ENCODE measurements around the gene MXD4.

Gene MXD4

DNA sequence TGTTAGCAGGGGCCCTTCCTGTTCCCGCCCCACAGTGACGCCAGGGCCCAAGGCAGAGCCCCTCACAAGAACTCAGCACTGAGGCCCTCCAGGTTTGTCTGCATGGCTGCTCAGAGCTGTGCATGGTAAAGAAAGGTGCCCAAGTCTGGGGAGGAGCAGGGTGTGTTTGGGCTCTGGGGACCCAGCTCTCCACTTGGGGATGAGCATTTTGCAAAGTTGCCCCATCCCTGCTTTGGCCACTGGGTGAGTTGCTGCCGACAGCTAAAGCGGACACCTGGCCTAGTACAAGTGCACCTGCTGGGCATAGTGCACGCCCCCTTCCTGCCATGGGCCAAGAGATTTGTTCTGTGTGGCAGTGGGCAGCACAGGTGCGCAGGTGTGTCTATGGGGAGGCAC, 2.0 kb upstream of the MXD4 start:
- Histone ChIP-seq H3K79me2 (ENCODE audit: insufficient read depth, low read depth) (no peaks in the 10 kb centered on the region), H4K20me1 (ENCODE audit: insufficient read depth) (no peaks in the 10 kb centered on the region), H3K9ac (no peak overlapping the region), H3K27ac (no peak overlapping the region), H3K27me3 (ENCODE audit: insufficient read depth, low read depth) (no peaks in the 10 kb centered on the region), H2AFZ (ENCODE audit: low read depth) (no peak overlapping the region), H3K36me3 (ENCODE audit: insufficient read depth) (no peaks in the 10 kb centered on the region), H3K4me1 (ENCODE audit: low read depth, poor library complexity, severe bottlenecking) (no peaks in the 10 kb centered on the region), H3K4me3 (IDR thresholded peaks at IDR 0.05; ENCODE audit: insufficient read depth, low read depth, low read length) (no peak overlapping the region), H3K4me2 (no peak overlapping the region)
- TF ChIP-seq, protein P1, sequence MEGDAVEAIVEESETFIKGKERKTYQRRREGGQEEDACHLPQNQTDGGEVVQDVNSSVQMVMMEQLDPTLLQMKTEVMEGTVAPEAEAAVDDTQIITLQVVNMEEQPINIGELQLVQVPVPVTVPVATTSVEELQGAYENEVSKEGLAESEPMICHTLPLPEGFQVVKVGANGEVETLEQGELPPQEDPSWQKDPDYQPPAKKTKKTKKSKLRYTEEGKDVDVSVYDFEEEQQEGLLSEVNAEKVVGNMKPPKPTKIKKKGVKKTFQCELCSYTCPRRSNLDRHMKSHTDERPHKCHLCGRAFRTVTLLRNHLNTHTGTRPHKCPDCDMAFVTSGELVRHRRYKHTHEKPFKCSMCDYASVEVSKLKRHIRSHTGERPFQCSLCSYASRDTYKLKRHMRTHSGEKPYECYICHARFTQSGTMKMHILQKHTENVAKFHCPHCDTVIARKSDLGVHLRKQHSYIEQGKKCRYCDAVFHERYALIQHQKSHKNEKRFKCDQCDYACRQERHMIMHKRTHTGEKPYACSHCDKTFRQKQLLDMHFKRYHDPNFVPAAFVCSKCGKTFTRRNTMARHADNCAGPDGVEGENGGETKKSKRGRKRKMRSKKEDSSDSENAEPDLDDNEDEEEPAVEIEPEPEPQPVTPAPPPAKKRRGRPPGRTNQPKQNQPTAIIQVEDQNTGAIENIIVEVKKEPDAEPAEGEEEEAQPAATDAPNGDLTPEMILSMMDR (conservative IDR thresholded peaks at IDR 0.05; ENCODE audit: low read depth, low read length) = no peak

GRCh38 chr4:2262944-2263250, 988 bp upstream of the MXD4 start:
- Histone ChIP-seq H3K4me3 (IDR thresholded peaks at IDR 0.05; ENCODE audit: insufficient read depth, low read depth, low read length) (peak overlapping the region; percentile 30), H3K36me3 (ENCODE audit: insufficient read depth) (no peaks in the 10 kb centered on the region), H3K79me2 (ENCODE audit: insufficient read depth, low read depth) (no peaks in the 10 kb centered on the region), H3K4me1 (ENCODE audit: low read depth, poor library complexity, severe bottlenecking) (no peaks in the 10 kb centered on the region), H4K20me1 (ENCODE audit: insufficient read depth) (no peaks in the 10 kb centered on the region), H3K27ac (peak overlapping the region; percentile 38; the same call in 1 of the 2 replicates), H3K4me2 (peak overlapping the region; percentile 54; the same call in 1 of the 2 replicates), H3K27me3 (ENCODE audit: insufficient read depth, low read depth) (no peaks in the 10 kb centered on the region), H2AFZ (ENCODE audit: low read depth) (peak overlapping the region; percentile 64), H3K9ac (peak overlapping the region; percentile 56; the same call in 1 of the 2 replicates)
- TF ChIP-seq, protein P1 (conservative IDR thresholded peaks at IDR 0.05; ENCODE audit: low read depth, low read length) = no peak

DNA sequence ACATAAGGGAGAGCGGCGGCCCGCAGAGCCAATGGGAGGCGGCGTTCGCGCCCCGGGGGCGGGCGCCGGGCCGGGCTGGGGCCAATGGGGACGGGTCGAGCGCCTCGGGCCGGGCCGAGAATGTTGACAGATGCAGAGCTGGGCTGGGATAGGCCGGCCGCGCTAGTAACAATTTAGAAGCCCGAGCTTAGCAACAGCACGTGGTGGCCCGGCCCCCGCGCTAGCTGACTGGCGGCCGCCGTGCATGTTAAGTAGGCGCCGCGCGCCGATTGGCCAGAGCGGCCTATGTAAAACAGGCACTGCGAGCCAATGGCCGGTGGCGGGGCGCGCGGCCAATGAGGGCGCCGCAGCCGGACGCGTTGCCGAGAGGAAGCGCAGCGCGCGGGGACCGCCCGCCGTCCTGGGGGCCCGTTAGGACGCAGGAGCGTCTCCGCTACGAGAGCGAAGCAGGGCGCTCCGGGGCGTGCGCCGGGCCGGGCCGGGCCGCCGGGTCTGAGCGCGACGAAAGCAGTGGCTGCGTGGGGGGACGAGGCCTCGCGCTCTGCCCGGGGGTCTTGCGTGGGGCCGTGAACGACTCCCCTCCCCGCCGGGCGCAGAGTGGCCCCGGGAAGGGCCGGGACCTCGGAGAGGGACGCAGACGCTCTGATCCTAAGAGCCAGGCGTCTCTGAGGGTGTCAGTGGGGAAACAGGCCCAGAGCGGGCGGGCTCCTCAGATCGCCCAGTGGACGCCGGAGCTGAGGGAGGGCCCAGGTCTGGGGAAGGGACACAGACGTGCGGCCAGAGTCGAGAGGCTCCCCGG, 435 bp upstream of the MXD4 start:
- H3K4me1 ChIP-seq (ENCODE audit: low read depth, poor library complexity, severe bottlenecking) = no peaks in the 10 kb centered on the region
- H3K4me3 ChIP-seq (IDR thresholded peaks at IDR 0.05; ENCODE audit: insufficient read depth, low read depth, low read length) = peak overlapping the region; percentile 30
- H3K27ac ChIP-seq = peak overlapping the region; percentile 38; the same call in 1 of the 2 replicates
- H2AFZ ChIP-seq (ENCODE audit: low read depth) = peak overlapping the region; percentile 64
- no peaks in the 10 kb centered on the region for H3K36me3 ChIP-seq (ENCODE audit: insufficient read depth)
- TF ChIP-seq, protein P1 (conservative IDR thresholded peaks at IDR 0.05; ENCODE audit: low read depth, low read length) = no peak
- no peaks in the 10 kb centered on the region for H3K27me3 ChIP-seq (ENCODE audit: insufficient read depth, low read depth)
- peak overlapping the region; percentile 54; the same call in 1 of the 2 replicates for H3K4me2 ChIP-seq
- H3K9ac ChIP-seq = peak overlapping the region; percentile 56; the same call in 1 of the 2 replicates
- H3K79me2 ChIP-seq (ENCODE audit: insufficient read depth, low read depth) = no peaks in the 10 kb centered on the region
- no peaks in the 10 kb centered on the region for H4K20me1 ChIP-seq (ENCODE audit: insufficient read depth)

DNA sequence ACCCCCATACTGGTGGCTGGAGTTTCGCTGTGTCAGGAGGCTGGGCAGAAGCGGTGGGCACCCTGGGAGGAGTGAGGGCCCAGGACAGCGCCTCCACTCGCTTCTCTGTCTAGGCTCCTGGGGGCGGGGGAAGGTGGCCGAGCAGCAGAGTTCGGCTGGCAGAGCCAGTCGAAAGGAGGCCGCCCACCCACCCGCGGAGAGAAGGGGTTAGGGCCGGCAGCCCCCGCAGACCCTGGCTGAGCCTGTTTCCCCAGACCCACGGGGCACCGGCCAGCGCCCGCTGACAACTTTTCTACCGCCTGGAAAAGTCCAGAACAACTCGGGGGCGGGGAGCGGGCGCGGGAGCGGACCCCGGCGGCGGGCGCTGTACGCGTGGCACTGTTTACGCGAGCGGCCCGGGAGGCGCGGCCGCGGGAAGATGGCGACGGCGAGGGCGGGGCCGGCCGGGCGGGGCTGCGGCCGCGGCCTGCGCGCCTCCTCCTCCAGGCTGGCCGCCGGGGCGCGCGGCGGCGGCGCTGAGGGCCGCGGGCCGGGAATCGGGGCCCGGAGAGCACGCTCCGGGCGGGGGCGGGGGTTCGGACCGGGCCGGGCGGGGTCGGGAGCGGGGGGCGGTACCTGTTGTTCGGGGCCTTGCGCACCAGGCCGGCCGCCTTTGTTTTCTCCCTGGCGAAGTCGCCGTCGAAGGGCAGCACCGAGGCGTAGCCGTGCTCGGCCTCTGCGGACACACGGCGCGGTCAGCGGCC, 628 bp downstream of the MXD4 start:
- Histone ChIP-seq H3K4me3 (IDR thresholded peaks at IDR 0.05; ENCODE audit: insufficient read depth, low read depth, low read length) (no peak overlapping the region), H2AFZ (ENCODE audit: low read depth) (no peak overlapping the region), H3K4me1 (ENCODE audit: low read depth, poor library complexity, severe bottlenecking) (no peaks in the 10 kb centered on the region), H3K27me3 (ENCODE audit: insufficient read depth, low read depth) (no peaks in the 10 kb centered on the region), H3K36me3 (ENCODE audit: insufficient read depth) (no peaks in the 10 kb centered on the region), H4K20me1 (ENCODE audit: insufficient read depth) (no peaks in the 10 kb centered on the region), H3K9ac (no peak overlapping the region), H3K79me2 (ENCODE audit: insufficient read depth, low read depth) (no peaks in the 10 kb centered on the region), H3K27ac (no peak overlapping the region), H3K4me2 (peak overlapping the region; percentile 39; the same call in 1 of the 2 replicates)
- TF ChIP-seq, protein P1 (conservative IDR thresholded peaks at IDR 0.05; ENCODE audit: low read depth, low read length) = no peak

Measured in KMS-11 (cell line).